Hepatocyte (in vitro differentiated cells): ENCODE results near the gene SCAF1.

Experiments used
- CTCF ChIP-seq: fragments of 200-600 bp; sonication (generic); IDR thresholded peaks from 2 replicates; pipeline ENCODE4 v1.5.1; 2016; ENCODE audit warnings: antibody characterized with exemption, mild to moderate bottlenecking; ENCODE audit not compliant: poor library complexity
- EZH2phosphoT487 ChIP-seq: fragments of 200-600 bp; sonication (generic); IDR thresholded peaks from one replicate; pipeline ENCODE4 v1.6.1; 2018; ENCODE audit warnings: antibody characterized with exemption, mild to moderate bottlenecking, low read depth, moderate library complexity; ENCODE audit not compliant: unreplicated experiment, severe bottlenecking

- TF ChIP-seq EZH2phosphoT487: no peak
- TF ChIP-seq CTCF: no peak
These were observed 50.1 kb downstream of the SCAF1 start for GRCh38 chr19:49692147-49692506.
